Left lung (tissue), 10 donors: ENCODE measurements around the gene UFSP2. TPM values are rescaled to one million over a fixed set of nuclear protein-coding genes. Genes with fewer than 3 reads are reported as not detected.
A peak's percentile ranks its signal among the peaks of the same experiment; 100 is the strongest.

ENCODE experiments used
- ATAC-seq: fragments of 200-7000 bp; cut with Tn5 transposase; one replicate; pipeline ENCODE4 v1.9.1; 2020; ENCODE audit warnings: moderate library complexity
- DNase-seq, 4 donors: peaks; one replicate each; pipeline ENCODE4 v3.0.0-alpha.2; 2013 to 2020
- H3K27ac ChIP-seq, 2 donors: fragments of 200-600 bp; sonication (generic) in 1 of 2; one replicate each; pipeline versions ENCODE4 v1.5.0 to v1.8.0; 2020 to 2021
- H3K27me3 ChIP-seq, 2 donors: fragments of 200-600 bp; sonication (generic) in 1 of 2; one replicate each; pipeline versions ENCODE4 v1.5.0 to v1.8.0; 2020 to 2021
- H3K36me3 ChIP-seq, 2 donors: fragments of 200-600 bp; sonication (generic) in 1 of 2; one replicate each; pipeline versions ENCODE4 v1.5.0 to v1.8.0; 2020 to 2021
- H3K4me1 ChIP-seq, 2 donors: fragments of 200-600 bp; one replicate each; pipeline ENCODE4 v1.8.0; 2021
- H3K4me3 ChIP-seq, 2 donors: fragments of 200-600 bp; sonication (generic) in 1 of 2; one replicate each; pipeline versions ENCODE4 v1.5.0 to v1.8.0; 2020 to 2021; ENCODE audit warnings: mild to moderate bottlenecking in 1 of 2
- H3K9me3 ChIP-seq, 2 donors: fragments of 200-600 bp; sonication (generic) in 1 of 2; one replicate each; pipeline versions ENCODE4 v1.5.0 to v1.8.0; 2020 to 2021
- intact Hi-C, 2 donors: fragments of 100-400 bp; cut with DNase I; formaldehyde crosslinking; loops; one replicate each; pipeline versions ENCODE4 v1.11.2 to v1.14.2; 2022
- polyA plus RNA-seq, 6 donors: library from polyadenylated mRNA; unstranded; fragments of 120-200 nt; gene quantifications; one replicate each; pipeline ENCODE4 v1.2.1, GENCODE V29; 2013; ENCODE audit not compliant: insufficient read length in 6 of 6
- total RNA-seq, 2 donors: library from RNA; stranded (reverse); fragmentation: NEBNext Ultra II Directional; extraction: Animal tissue kit (Norgen Biotek cat#: 25700); gene quantifications; one replicate each; pipeline ENCODE4 v1.2.1, GENCODE V29; 2021
- TF ChIP-seq, protein P1 (sequence below), 2 donors: fragments of 200-600 bp; sonication (generic) in 1 of 2; IDR thresholded peaks; one replicate each; pipeline versions ENCODE4 v1.5.0 to v1.8.0; 2021; ENCODE audit warnings: antibody characterized with exemption in 2 of 2
- donor health status: DM: no; HTN: yes; CAD: no.
- donor health status: DM: no; HTN: no; CAD: no.

Gene UFSP2
- total and polyA plus RNA-seq, 8 donors: 20.1 to 86.5 (median 77.3) TPM

DNA sequence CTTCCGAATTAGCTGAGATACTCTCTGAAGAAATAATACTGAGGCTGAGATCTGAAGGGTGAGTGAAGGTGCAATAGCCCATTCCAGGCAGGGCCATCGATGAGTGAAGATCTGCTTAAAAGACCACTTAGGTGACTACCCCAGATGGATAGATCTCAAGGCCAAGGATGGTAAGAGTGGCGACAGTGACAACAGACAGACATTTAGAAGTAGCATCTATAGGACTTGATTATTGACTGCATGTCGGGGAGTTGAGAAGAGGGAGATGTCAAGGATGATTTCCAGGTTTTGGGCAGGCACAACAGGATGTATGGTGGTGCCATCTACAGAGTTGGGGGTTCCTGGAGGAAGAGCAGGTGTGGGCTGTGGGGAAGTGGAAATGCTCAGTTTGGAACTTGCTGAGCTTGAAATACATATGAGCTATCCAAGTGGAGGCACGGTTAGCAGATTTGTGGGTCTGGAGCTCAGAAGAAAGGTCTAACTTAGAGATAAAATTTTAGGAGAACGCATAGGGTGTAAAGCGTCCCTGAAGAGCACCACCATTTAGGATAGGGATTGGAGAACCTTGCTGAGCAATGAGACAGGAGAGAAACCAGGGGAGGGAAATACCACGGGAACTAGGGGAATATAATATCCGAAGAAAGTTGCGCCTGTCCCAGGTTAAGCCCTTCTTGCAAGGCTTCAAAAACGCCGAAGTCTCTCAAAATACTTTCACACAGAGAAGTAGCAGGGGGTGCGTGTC lies 688 bp downstream of the UFSP2 start:
- H3K9me3 ChIP-seq: no peaks in the 10 kb centered on the region
- no peaks in the 10 kb centered on the region for H3K27me3 ChIP-seq
- ATAC-seq: peak; percentile 40
- peak overlapping the region; percentile 59 to 76 for H3K4me3 ChIP-seq
- intact Hi-C loops: no loop called here
- peak in 1 of 4 donors; percentile 49 for DNase-seq
- TF ChIP-seq, protein P1, sequence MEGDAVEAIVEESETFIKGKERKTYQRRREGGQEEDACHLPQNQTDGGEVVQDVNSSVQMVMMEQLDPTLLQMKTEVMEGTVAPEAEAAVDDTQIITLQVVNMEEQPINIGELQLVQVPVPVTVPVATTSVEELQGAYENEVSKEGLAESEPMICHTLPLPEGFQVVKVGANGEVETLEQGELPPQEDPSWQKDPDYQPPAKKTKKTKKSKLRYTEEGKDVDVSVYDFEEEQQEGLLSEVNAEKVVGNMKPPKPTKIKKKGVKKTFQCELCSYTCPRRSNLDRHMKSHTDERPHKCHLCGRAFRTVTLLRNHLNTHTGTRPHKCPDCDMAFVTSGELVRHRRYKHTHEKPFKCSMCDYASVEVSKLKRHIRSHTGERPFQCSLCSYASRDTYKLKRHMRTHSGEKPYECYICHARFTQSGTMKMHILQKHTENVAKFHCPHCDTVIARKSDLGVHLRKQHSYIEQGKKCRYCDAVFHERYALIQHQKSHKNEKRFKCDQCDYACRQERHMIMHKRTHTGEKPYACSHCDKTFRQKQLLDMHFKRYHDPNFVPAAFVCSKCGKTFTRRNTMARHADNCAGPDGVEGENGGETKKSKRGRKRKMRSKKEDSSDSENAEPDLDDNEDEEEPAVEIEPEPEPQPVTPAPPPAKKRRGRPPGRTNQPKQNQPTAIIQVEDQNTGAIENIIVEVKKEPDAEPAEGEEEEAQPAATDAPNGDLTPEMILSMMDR (IDR thresholded peaks at IDR 0.05): no peak
- H3K36me3 ChIP-seq: no peaks in the 10 kb centered on the region
- H3K4me1 ChIP-seq: peaks cover 3 to 23% of the 10 kb centered on the region in 2 donors
- peak overlapping the region; percentile 90 to 97 for H3K27ac ChIP-seq

DNA sequence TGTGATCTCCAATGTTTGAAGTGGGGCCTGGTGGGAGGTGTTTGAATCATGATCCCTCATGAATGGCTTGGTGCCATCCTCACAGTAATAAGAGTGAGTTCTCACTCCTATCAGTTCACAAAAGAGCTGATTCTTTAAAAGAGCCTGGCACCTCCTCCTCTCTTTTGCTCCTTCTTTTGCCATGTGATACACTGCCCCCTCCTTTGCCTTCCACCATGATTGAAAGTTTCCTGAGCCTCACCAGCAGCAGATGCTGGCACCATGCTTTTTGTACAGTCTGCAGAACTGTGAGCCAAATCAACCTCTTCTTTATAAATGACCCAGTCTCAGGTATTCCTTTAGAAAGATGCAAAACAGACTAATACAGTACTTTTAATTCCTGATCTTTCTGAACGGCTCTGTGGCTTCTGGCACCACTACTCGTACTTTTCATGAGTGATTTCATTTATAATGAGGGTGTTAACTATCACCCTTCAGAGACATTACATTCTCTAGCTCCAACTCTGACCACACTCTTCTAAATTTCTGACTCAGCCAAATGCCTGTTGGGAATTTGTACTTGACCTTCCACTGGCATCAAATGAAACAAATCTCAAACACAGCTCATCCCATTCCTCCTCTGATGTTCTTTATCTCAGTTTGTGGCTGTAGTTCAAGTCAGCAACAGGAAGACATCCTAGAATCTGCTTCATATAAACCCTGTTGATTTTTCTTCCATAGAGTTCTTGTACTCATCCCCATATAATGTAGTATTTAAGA lies 4.2 kb downstream of the UFSP2 start:
- TF ChIP-seq, protein P1 (IDR thresholded peaks at IDR 0.05): no peak
- peak in 2 of 4 donors; percentile 51 to 60 for DNase-seq
- H3K36me3 ChIP-seq: peaks cover 0 to 17% of the 10 kb centered on the region in 2 donors
- H3K27me3 ChIP-seq: no peaks in the 10 kb centered on the region
- intact Hi-C loops: no loop called here
- no peak overlapping the region for H3K4me3 ChIP-seq
- H3K9me3 ChIP-seq: no peaks in the 10 kb centered on the region
- no peak overlapping the region for H3K27ac ChIP-seq
- H3K4me1 ChIP-seq: peaks cover 3 to 23% of the 10 kb centered on the region in 2 donors
- no peak for ATAC-seq

DNA sequence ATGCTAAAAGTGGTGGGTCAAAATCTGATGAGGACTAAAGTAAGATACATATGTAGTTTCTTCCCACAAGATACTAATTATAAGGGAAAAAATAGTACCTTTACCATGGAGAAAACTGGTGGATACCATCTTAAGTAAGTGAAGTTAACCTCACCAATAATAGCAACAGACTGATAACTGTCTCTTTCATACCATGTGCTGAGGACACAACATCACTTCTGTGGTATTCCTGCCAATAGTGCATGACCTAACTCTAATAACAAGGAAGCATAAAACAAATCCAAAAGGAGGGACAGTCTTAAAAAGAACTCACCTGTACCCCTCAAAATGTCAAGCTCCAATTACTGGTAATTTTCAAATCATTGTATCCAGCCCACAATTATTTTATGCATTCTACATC lies 8.8 kb downstream of the UFSP2 start:
- ATAC-seq (no peak), DNase-seq (no peak)
- Histone ChIP-seq H3K27ac (no peak overlapping the region), H3K9me3 (no peaks in the 10 kb centered on the region), H3K36me3 (peaks cover 0 to 37% of the 10 kb centered on the region in 2 donors), H3K4me1 (peaks cover 0 to 7% of the 10 kb centered on the region in 2 donors), H3K4me3 (no peak overlapping the region), H3K27me3 (no peaks in the 10 kb centered on the region)
- TF ChIP-seq, protein P1 (IDR thresholded peaks at IDR 0.05): no peak
- intact Hi-C loops: no loop called here

DNA sequence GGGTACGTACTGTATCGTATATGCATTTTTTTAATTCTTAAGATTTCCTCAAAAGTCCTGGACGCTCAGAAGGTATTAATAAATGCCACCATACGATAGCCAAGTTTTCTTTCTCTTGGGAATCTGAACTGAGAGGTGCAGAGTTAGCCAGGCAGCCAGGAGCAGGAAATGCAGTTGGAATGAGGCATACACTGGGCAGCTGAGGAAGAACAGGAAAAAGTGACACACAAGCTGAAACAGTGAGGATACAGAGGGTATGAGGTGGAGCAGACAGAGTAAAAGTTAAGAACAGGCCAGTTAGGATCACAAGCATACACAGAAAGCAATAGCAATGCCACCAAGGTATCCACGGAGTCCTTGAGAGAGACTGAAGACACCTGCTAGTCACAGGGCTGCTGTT lies 13.4 kb downstream of the UFSP2 start:
- ATAC-seq: peak; percentile 47
- peaks cover 0 to 50% of the 10 kb centered on the region in 2 donors for H3K36me3 ChIP-seq
- no peak for DNase-seq
- peaks cover 0 to 4% of the 10 kb centered on the region in 2 donors for H3K4me1 ChIP-seq
- TF ChIP-seq, protein P1 (IDR thresholded peaks at IDR 0.05): no peak
- no peaks in the 10 kb centered on the region for H3K27me3 ChIP-seq
- H3K4me3 ChIP-seq: no peak overlapping the region
- intact Hi-C loops: no loop called here
- no peaks in the 10 kb centered on the region for H3K9me3 ChIP-seq
- no peak overlapping the region for H3K27ac ChIP-seq

DNA sequence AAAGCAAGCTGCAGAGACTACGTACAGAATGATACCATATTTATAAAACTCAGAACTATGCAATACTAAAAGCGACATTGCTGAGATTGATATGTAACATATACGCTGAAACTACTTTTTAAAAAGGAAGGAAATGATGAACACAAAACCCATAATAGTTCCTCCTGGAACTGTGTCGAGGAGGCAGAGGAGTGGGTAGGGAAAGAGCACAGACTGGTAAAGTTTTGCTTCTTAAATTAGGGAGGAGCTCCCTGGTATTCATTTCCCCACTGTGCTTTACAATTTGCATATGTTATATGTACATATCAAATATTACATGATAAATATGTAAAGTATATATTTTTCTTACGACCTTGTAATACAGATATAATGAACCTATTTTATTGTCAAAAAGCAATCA lies 13.9 kb downstream of the UFSP2 start:
- intact Hi-C loops: no loop called here
- no peaks in the 10 kb centered on the region for H3K9me3 ChIP-seq
- peaks cover 0 to 4% of the 10 kb centered on the region in 2 donors for H3K4me1 ChIP-seq
- H3K27ac ChIP-seq: no peak overlapping the region
- H3K4me3 ChIP-seq: no peak overlapping the region
- DNase-seq: no peak
- no peaks in the 10 kb centered on the region for H3K27me3 ChIP-seq
- no peak for ATAC-seq
- peaks cover 0 to 45% of the 10 kb centered on the region in 2 donors for H3K36me3 ChIP-seq
- TF ChIP-seq, protein P1 (IDR thresholded peaks at IDR 0.05): no peak
